CD4-positive, alpha-beta T cell (primary cell): ENCODE results near the gene PLXNB1. TPM values are rescaled to one million over a fixed set of nuclear protein-coding genes. Genes with fewer than 3 reads are reported as not detected.

Source experiments
- ATAC-seq: fragments of 200-7000 bp; cut with Tn5 transposase; one replicate; pipeline ENCODE4 v1.10.0; 2022; ENCODE audit warnings: mild to moderate bottlenecking; ENCODE audit not compliant: poor library complexity
- CTCF ChIA-PET: fragments of 350-600 bp; sonication (Branson Sonifier 250); formaldehyde crosslinking; loops from one replicate; lab custom pipeline; 2021; ENCODE audit warnings: antibody characterized with exemption, inconsistent platforms; lab: Charles Lee
- POLR2A ChIA-PET: fragments of 350-600 bp; sonication (Branson Sonifier 250); formaldehyde crosslinking; loops from one replicate; lab custom pipeline; 2021; ENCODE audit warnings: antibody characterized with exemption, inconsistent platforms; lab: Charles Lee
- DNase-seq, 14 experiments: peaks; one replicate each; pipeline ENCODE4 v3.0.0-alpha.2; 2013 to 2020; ENCODE audit warnings: mixed read lengths in 2 of 14
- H3K27ac ChIP-seq, 2 donors: one replicate each; pipeline versions ENCODE4 v1.5.1 to v1.7.0; 2013; ENCODE audit warnings: low read length in 2 of 2, low read depth in 1 of 2, mild to moderate bottlenecking in 1 of 2
- H3K27me3 ChIP-seq, 2 experiments: 1 replicate in 1 of 2; 2 replicates in 1 of 2; pipeline versions ENCODE4 v1.6.1 to v1.7.0; 2013; ENCODE audit warnings: low read length in 2 of 2, control low read depth in 1 of 2, mild to moderate bottlenecking in 1 of 2, moderate library complexity in 1 of 2; ENCODE audit not compliant: insufficient read depth in 2 of 2, control insufficient read depth in 1 of 2
- H3K36me3 ChIP-seq: one replicate; pipeline ENCODE4 v1.6.1; 2013; ENCODE audit warnings: low read length, control low read depth; ENCODE audit not compliant: insufficient read depth
- H3K4me1 ChIP-seq: one replicate; pipeline ENCODE4 v1.6.1; 2013; ENCODE audit warnings: low read length, control low read depth; ENCODE audit not compliant: insufficient read depth
- H3K4me3 ChIP-seq: one replicate; pipeline ENCODE4 v1.5.1; 2013; ENCODE audit warnings: mild to moderate bottlenecking, low read length, moderate library complexity
- H3K9me3 ChIP-seq, 2 experiments: 1 replicate in 1 of 2; 2 replicates in 1 of 2; pipeline versions ENCODE4 v1.6.1 to v1.7.0; 2013; ENCODE audit warnings: low read length in 2 of 2, mild to moderate bottlenecking in 2 of 2, control low read depth in 1 of 2, moderate library complexity in 1 of 2; ENCODE audit not compliant: control insufficient read depth in 1 of 2, insufficient read depth in 1 of 2
- H3K27ac Mint-ChIP-seq: one replicate; pipeline ENCODE4 v1.8.0; 2020; ENCODE audit warnings: mixed read lengths
- H3K27me3 Mint-ChIP-seq: one replicate; pipeline ENCODE4 v1.8.0; 2021; ENCODE audit warnings: mixed read lengths
- H3K36me3 Mint-ChIP-seq: one replicate; pipeline ENCODE4 v1.8.0; 2021; ENCODE audit warnings: low read depth, mixed read lengths
- H3K4me1 Mint-ChIP-seq: one replicate; pipeline ENCODE4 v1.8.0; 2021; ENCODE audit warnings: low read depth, mixed read lengths
- H3K4me3 Mint-ChIP-seq: one replicate; pipeline ENCODE4 v1.8.0; 2020; ENCODE audit warnings: mild to moderate bottlenecking, mixed read lengths
- H3K9me3 Mint-ChIP-seq: one replicate; pipeline ENCODE4 v1.8.0; 2020; ENCODE audit warnings: mixed read lengths
- CTCF ChIP-seq: fragments of 200-600 bp; IDR thresholded peaks from one replicate; pipeline ENCODE4 v1.8.0; 2022; ENCODE audit warnings: antibody characterized with exemption, mild to moderate bottlenecking
- intact Hi-C, 2 experiments: fragments of 100-400 bp; cut with DNase I in 1 of 2; cut with micrococcal nuclease in 1 of 2; formaldehyde crosslinking; loops; one replicate each; pipeline versions ENCODE4 v1.15.1 to v1.9.0; 2023 to 2025; cut with DNase I, micrococcal nuclease
- total RNA-seq, 174 experiments: library from RNA in 2 of 174; stranded (reverse) in 2 of 174; gene quantifications; one replicate each; pipeline ENCODE4 v1.2.3 and lab custom pipeline; 2021 to 2026

Gene PLXNB1
- total RNA-seq, 2 experiments from 2014 or later, result 1.1 to 2.0 TPM

DNA sequence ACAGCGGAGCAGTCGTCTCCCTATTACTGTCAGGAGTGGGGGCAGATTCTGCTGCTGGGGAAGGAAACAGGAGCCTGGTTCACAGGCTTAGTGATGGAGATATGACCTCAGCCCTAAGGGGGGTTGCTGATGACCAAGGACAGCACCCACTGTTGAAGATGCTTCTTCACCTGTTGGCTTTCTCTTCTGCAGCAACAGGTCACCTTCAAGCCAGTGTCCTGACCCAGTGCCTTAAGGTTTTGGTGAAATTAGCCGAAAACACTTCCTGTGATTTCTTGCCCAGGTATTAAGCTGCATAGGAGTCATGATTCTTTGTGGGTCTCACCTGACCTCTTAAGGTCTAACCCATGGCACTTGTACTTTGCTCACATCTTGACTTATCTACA, 30.6 kb upstream of the PLXNB1 start:
- ATAC-seq, result no peak
- Histone ChIP-seq H3K27me3 (no peaks in the 10 kb centered on the region), H3K4me3 (no peak overlapping the region), H3K4me1 (peaks cover 17% of the 10 kb centered on the region), H3K9me3 (no peaks in the 10 kb centered on the region), H3K27ac (no peak overlapping the region), H3K36me3 (peaks cover 45% of the 10 kb centered on the region)
- H3K27me3 Mint-ChIP-seq, result no peaks in the 10 kb centered on the region
- no peak overlapping the region for H3K4me3 Mint-ChIP-seq
- peaks cover 37% of the 10 kb centered on the region for H3K36me3 Mint-ChIP-seq
- POLR2A ChIA-PET, result interaction anchor here (1.8 kb wide), 1 partner anchor 12 kb away, joined by 6 read pairs; no protein-coding TSS in a partner anchor
- peak overlapping the region; percentile 4 for H3K27ac Mint-ChIP-seq
- intact Hi-C loops, result loop anchor here in 1 of 2 experiments (10.0 kb wide), 1 partner anchor 194 kb away; no protein-coding TSS in a partner anchor
- peaks cover 10% of the 10 kb centered on the region for H3K4me1 Mint-ChIP-seq
- DNase-seq, result no peak
- no peak for TF ChIP-seq CTCF
- CTCF ChIA-PET, result no interaction called here
- H3K9me3 Mint-ChIP-seq, result no peaks in the 10 kb centered on the region

DNA sequence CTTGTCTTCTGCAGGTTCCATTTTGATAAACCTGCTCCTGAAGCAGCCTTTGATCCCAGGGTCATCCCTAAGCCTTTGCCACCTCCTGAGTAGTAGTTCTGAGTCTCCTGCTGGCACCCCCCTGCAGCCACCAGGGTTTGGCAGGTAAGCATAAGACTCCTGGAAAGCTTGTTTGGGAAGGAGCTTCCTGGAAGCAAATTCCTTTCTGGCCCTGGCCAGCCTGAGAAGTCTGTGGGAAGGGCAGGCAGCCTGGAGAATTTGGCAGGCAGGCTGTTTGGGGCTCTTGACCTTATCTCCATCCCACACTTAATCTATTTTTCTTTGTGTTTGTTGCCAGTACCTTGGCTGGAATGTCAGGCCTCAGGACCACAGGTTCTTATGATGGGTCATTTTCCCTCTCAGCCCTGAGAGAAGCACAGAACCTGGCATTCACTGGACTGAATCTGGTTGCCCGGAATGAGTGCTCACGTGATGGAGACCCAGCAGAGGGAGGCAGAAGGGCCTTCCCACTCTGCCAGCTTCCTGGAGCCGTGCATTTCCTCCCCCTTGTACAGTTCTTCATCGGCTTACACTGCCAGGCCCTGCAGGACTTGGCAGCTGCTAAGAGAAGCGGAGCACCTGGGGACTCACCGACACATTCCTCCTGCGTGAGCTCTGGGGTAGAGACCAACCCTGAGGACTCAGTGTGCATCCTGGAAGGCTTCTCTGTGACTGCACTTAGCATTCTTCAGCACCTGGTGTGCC, 30.1 kb upstream of the PLXNB1 start:
- H3K9me3 ChIP-seq, result no peaks in the 10 kb centered on the region
- intact Hi-C loops, result loop anchor here in 1 of 2 experiments (10.0 kb wide), 1 partner anchor 195 kb away; no protein-coding TSS in a partner anchor
- POLR2A ChIA-PET, result interaction anchor here (1.8 kb wide), 1 partner anchor 13 kb away, joined by 6 read pairs; no protein-coding TSS in a partner anchor
- no peak overlapping the region for H3K27ac ChIP-seq
- CTCF ChIA-PET, result no interaction called here
- no peak for ATAC-seq
- H3K36me3 ChIP-seq, result peaks cover 50% of the 10 kb centered on the region
- H3K4me1 Mint-ChIP-seq, result peaks cover 6% of the 10 kb centered on the region
- no peaks in the 10 kb centered on the region for H3K27me3 Mint-ChIP-seq
- H3K36me3 Mint-ChIP-seq, result peaks cover 42% of the 10 kb centered on the region
- H3K4me3 ChIP-seq, result no peak overlapping the region
- H3K4me1 ChIP-seq, result peaks cover 11% of the 10 kb centered on the region
- TF ChIP-seq CTCF, result no peak
- H3K27me3 ChIP-seq, result no peaks in the 10 kb centered on the region
- H3K27ac Mint-ChIP-seq, result no peak overlapping the region
- DNase-seq, result no peak
- no peak overlapping the region for H3K4me3 Mint-ChIP-seq
- no peaks in the 10 kb centered on the region for H3K9me3 Mint-ChIP-seq

GRCh38 chr3:48459331-48459730, 29.4 kb upstream of the PLXNB1 start:
- no peak overlapping the region for H3K27ac Mint-ChIP-seq
- H3K27me3 ChIP-seq, result no peaks in the 10 kb centered on the region
- no peaks in the 10 kb centered on the region for H3K9me3 Mint-ChIP-seq
- ATAC-seq (no peak), DNase-seq (no peak)
- no peaks in the 10 kb centered on the region for H3K9me3 ChIP-seq
- H3K4me1 Mint-ChIP-seq, result peaks cover 6% of the 10 kb centered on the region
- H3K4me3 Mint-ChIP-seq, result no peak overlapping the region
- TF ChIP-seq CTCF, result no peak
- no peak overlapping the region for H3K27ac ChIP-seq
- no peak overlapping the region for H3K4me3 ChIP-seq
- CTCF ChIA-PET, result interaction anchor here (0.9 kb wide), 1 partner anchor 19 kb away, joined by 3 read pairs; the partner anchor contains the start of genes CCDC51 and TMA7
- H3K36me3 Mint-ChIP-seq, result peaks cover 48% of the 10 kb centered on the region
- POLR2A ChIA-PET, result no interaction called here
- H3K36me3 ChIP-seq, result peaks cover 50% of the 10 kb centered on the region
- H3K27me3 Mint-ChIP-seq, result no peaks in the 10 kb centered on the region
- intact Hi-C loops, result no loop called here
- peaks cover 9% of the 10 kb centered on the region for H3K4me1 ChIP-seq
